Nephron progenitor cell (in vitro differentiated cells): ENCODE results near the gene CDH24.

Experiments used
- DNase-seq: peaks from one replicate; pipeline ENCODE4 v3.0.0; 2021
- H3K27ac Mint-ChIP-seq: 2 replicates; pipeline ENCODE4 v1.8.0; 2021; ENCODE audit warnings: mild to moderate bottlenecking, moderate library complexity, mixed read lengths
- H3K27me3 Mint-ChIP-seq: 2 replicates; pipeline ENCODE4 v1.8.0; 2021; ENCODE audit warnings: mild to moderate bottlenecking, low read depth, mixed read lengths; ENCODE audit not compliant: poor library complexity
- H3K36me3 Mint-ChIP-seq: 2 replicates; pipeline ENCODE4 v1.8.0; 2021; ENCODE audit warnings: low read depth, mixed read lengths
- H3K4me1 Mint-ChIP-seq: 2 replicates; pipeline ENCODE4 v1.8.0; 2021; ENCODE audit warnings: mixed read lengths
- H3K4me3 Mint-ChIP-seq: 2 replicates; pipeline ENCODE4 v1.8.0; 2021; ENCODE audit warnings: mild to moderate bottlenecking, moderate library complexity, mixed read lengths
- H3K9me3 Mint-ChIP-seq: 2 replicates; pipeline ENCODE4 v1.8.0; 2021; ENCODE audit warnings: mild to moderate bottlenecking, moderate library complexity, mixed read lengths
- TF ChIP-seq, protein P1 (sequence below): fragments of 200-600 bp; sonication (generic); IDR thresholded peaks from 2 replicates; pipeline ENCODE4 v1.5.0; 2021; ENCODE audit warnings: antibody characterized with exemption

CDH24 gene

DNA sequence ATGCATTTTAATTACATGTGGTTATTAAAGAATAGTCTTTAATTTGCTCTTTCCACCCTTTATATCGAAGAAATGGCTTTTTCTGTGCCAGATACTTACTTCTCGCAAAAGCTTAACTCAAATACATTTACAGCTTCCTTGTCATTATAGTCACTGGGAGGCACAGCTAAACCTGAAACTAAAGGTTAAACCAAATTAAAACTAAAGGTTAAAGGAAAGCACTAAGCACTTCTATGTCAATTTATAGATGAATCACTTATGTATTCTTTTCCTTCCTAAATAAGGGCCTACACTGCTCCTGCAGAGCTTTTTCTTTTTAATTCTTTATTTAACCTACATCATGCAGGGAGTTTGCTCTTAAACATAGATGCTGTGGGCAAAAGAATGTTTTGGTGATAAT is 56.5 kb downstream of the CDH24 start:
- Mint-ChIP-seq H3K4me1 (peaks cover 12% of the 10 kb centered on the region), H3K4me3 (no peak overlapping the region), H3K27me3 (no peaks in the 10 kb centered on the region), H3K9me3 (no peaks in the 10 kb centered on the region), H3K27ac (no peak overlapping the region), H3K36me3 (peaks cover 3% of the 10 kb centered on the region)
- DNase-seq, result no peak
- TF ChIP-seq, protein P1, sequence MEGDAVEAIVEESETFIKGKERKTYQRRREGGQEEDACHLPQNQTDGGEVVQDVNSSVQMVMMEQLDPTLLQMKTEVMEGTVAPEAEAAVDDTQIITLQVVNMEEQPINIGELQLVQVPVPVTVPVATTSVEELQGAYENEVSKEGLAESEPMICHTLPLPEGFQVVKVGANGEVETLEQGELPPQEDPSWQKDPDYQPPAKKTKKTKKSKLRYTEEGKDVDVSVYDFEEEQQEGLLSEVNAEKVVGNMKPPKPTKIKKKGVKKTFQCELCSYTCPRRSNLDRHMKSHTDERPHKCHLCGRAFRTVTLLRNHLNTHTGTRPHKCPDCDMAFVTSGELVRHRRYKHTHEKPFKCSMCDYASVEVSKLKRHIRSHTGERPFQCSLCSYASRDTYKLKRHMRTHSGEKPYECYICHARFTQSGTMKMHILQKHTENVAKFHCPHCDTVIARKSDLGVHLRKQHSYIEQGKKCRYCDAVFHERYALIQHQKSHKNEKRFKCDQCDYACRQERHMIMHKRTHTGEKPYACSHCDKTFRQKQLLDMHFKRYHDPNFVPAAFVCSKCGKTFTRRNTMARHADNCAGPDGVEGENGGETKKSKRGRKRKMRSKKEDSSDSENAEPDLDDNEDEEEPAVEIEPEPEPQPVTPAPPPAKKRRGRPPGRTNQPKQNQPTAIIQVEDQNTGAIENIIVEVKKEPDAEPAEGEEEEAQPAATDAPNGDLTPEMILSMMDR, result no peak

DNA sequence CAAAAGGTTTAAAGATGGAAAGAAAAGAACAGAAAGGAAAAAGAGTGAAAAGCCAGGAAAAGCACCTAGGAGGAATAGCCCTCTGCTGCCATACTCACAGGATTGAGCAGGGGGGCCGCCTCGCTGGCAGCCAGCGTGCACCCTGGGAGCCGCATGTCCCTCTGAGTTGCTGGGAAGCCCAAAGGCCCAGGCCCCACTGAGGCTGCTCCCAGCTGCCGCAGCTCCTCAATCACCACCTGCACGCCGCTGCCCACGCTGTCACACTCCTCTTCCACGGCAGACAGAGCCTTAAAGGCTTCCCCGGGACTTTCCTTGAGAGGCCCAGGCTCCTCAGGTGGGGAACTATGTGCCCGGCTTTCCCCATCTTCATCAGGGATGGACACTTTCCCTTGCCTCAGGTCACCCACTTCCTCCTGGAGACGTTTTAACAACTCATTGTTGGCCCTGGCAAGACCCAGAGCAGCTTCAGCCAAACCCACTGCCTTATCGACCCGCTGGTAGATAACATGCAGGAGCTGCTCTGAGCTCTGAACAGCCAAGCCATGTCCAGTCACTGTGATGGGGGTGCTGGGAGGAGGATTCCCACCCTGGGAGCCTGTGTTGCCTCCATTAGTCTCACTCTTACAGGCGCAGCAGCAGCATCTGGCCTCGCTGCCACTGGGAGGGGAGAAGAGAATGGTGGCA is 58.8 kb downstream of the CDH24 start:
- H3K27ac Mint-ChIP-seq, result peak overlapping the region; percentile 85
- H3K9me3 Mint-ChIP-seq, result no peaks in the 10 kb centered on the region
- peaks cover 9% of the 10 kb centered on the region for H3K36me3 Mint-ChIP-seq
- TF ChIP-seq, protein P1, result no peak
- DNase-seq, result no peak
- no peak overlapping the region for H3K4me3 Mint-ChIP-seq
- peaks cover 7% of the 10 kb centered on the region for H3K4me1 Mint-ChIP-seq
- no peaks in the 10 kb centered on the region for H3K27me3 Mint-ChIP-seq

DNA sequence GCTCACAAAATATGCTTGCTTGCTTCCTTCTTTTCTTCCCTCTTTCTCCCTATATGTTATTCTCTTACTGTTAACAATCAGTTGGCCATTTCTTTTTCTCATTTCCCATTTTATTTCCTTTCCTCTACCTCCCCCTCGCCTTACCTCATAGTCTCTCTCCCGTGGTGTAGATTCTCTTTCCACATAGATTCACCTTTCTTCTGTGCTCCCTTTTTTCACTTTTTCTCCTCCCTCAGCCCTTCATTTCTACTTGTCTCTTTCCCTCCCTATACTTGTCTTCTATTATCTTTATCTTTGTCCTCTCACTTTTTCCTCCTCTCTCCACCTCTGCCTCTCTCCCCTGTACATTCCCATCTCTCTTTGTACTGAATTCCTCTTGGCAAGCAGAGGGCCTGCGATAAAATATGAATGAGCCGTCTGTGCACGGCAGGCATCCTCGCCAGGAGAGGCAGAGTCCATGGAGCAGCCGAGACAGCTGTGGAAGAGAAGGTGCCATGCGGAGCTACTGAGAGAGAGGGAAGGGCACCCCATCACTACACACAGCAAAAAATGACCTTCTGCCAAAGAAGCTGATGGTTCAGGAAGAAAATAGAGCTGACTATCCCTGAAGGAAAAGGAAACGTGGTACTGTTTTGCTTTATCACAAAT is 59.5 kb downstream of the CDH24 start:
- Mint-ChIP-seq H3K27me3 (no peaks in the 10 kb centered on the region), H3K4me1 (peaks cover 12% of the 10 kb centered on the region), H3K4me3 (no peak overlapping the region), H3K36me3 (peaks cover 11% of the 10 kb centered on the region), H3K27ac (no peak overlapping the region), H3K9me3 (no peaks in the 10 kb centered on the region)
- TF ChIP-seq, protein P1, result no peak
- DNase-seq, result no peak
